HG03066 (cell line): ENCODE measurements around the gene HOTAIR.

Experiments
- ATAC-seq: cut with Tn5 transposase; IDR thresholded peaks from one replicate; pipeline ENCODE4 v1.9.1; 2021; ENCODE audit warnings: low read depth; ENCODE audit not compliant: unreplicated experiment

HOTAIR gene

DNA sequence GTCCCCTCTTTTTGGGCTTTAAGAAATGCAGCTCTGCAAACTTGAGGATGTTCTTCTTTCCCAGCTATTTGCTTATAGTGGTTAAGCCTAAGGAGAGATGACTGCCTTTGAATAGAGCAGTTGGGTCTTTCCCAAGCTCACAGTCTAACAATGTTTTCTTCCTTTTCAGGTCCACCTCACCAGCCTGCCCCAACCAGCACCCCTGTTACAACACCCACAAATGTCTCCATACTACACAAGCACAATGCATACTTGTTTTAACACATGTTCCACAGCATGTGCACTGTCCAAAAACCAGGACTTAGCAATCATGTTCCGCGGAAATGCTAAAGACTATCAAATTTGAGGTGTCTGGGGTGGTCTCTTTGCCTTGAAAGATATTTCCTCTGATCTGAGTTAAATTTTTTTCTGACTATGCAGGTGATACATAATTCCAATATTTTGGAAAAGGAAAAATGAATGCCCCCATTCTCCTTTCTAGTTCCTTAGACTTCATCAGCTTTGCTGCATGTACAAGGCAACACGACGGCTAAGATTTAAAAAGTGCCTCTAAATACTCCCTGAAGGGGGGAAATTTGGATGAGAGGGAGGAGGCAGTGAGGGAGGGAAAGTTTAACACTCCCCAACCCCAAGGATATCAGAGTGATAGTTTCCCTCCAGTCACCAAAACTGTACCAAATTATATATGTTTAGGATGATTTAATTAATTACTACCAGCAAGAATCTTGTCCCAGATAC lies 42.7 kb downstream of the HOTAIR start:
- ATAC-seq = no peak

DNA sequence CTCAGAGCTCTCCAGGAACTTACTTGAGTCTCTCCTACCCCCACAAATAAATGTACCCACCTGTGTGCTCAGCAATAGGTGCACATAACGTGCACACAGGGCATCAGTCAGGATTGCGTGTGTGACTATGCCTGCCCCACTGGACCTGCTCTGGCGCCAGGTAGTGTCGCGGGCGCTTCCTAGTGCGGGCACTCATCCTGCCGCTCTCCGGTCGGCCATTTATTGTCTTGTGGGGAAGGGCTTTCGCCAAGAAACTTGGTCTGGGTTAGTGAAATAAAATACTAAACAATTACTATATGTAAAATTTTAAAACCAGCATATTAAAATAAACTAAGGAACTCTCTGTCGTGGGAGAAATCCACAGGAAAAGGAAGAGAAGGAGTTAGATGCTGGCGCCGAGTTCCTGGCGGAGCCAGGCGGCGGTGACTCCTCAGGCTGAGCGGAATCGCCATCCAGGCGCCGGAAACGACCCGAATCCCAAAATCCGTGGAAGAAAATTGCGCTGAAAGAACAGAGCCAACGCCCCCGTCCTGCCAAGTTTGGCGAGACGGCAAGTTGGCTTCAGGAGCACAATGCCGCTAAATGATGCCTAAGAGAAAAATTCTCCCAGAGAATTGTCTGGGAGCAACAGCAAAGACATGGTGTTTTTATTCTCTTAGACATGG lies 44.0 kb downstream of the HOTAIR start:
- ATAC-seq = no peak

DNA sequence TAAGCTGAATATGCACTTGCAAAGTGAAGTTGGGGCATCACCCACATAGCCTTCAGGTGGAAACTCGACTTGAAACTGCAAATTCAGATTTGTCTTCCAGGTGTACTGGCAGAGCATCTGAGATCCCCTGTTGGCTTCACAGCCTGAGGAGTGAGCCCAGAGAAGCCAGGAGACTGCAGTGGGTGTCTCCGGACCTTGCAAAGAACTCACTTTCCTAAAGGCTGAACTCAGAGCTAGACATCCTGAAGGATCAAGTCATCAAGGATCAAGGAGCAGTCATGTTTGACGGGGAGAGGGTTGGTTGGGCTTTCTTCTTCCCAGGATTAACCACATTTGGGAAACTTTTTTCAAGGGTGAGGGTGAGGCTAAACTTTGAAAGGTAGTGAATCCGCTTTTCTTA lies 45.2 kb downstream of the HOTAIR start:
- no peak for ATAC-seq

DNA sequence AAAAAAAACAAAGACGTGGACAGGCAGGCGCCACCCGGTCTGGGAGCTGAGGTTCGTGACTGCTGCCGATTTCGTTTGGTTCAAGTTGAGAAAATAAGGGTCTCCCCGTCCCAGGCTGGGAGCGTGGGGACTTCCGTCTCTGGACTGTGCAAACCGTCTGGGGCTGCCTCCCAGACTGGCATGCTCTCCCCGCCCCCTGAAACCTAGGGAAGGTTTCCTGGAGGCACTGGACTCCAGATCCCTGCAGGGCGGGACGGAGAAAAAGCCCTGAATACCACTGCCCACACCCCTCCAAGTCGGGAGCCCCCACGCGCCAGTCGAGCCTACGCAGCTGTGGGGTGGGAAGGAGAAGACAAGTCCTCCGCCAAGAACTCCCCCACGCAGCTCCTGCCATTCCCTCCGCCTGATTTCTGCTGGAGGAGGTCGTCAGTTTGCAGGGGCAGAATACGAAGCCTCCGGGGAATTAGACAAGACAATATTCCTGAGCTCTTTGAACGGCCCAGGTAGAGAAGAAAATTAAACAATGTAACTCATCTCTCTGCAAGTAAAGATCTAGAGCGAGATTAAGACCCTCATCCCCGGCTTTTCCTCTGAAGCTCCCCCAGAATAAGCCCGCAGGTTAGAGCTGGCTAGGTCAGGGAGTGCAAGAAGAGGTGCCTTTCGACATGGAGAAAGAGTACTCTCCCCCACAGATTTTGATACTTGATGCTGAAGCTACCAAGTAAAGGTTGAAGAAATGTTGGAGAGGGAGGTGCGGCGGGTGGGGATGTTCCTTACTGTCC lies 46.5 kb downstream of the HOTAIR start:
- ATAC-seq = no peak

DNA sequence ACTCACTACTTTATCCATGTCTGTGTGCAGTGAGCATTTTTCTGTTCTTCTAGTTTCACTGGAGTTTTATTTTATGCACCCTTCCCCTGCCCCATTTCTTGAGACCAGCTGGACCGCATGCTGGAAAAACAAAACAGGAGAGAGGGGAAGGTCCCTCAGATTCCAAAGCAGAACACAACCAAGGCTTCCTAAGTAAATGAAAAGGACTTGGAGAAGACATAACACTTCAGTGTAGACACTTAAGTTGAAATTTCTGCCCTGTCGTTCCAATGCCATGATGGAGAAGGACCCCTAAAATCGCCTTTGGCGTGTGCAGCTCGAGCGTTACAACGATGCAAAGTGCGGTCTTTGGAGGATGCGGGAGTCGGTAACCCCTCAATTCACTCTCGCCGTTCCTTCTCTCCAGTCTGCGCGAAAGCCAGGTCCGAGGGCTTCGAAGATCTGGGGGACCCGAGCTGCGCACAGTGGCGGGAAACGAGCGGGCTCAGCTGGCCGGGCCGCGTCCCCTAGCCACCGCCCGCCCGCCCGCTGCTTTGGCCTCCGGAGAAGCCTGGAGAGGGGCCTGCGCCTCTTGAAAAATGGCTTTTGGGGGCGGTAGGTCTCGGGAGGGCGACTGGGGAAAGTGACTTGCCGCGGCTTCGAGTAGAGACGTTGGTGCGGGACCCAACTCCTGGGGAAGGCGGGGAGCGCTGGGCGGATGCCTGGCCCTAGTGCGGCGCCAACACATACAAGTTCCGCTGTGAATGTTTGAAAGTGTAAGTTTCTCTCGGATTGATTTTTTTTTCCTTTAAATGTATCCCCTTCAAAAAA lies 47.3 kb downstream of the HOTAIR start:
- no peak for ATAC-seq

DNA sequence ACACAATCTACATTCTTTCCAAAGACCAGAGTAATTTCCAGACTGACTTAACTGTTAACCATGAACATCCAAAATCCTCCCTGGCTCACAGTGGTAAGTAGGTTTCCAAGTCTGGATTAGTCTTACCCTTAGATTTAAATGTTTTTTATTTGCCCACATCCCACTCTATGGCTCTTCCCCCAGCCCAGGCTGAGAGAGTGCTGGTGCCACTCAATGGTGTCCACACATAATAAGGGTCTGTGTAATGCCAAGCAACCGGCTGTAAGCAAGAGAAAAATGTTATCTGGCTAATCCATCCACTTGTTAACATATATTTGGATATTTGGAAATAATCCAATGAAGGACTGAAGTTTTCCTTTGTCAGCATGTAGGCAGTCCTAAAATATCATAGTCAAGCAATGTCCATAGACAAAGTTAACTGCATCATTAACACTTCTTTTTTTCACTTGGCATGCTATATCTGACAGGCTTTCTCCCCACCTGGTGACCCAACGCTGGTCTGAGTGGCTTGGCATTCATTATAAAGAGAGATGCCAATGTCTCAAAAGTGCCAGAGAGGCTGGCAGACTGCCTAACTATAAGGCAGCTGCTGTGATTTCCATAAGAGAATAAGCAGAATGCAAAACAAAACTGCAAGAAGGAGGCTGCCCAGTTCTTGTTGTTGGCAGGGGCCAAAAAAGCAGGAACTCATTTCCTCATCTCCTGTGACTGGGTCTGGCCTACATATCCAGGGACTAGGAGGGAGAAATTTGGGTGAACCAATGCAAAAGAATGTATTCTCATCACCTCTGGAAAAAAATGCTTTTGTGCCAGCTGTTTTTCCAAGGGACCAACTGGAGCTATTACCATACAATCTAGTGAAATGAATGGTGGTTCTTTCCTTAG lies 50.0 kb downstream of the HOTAIR start:
- no peak for ATAC-seq

DNA sequence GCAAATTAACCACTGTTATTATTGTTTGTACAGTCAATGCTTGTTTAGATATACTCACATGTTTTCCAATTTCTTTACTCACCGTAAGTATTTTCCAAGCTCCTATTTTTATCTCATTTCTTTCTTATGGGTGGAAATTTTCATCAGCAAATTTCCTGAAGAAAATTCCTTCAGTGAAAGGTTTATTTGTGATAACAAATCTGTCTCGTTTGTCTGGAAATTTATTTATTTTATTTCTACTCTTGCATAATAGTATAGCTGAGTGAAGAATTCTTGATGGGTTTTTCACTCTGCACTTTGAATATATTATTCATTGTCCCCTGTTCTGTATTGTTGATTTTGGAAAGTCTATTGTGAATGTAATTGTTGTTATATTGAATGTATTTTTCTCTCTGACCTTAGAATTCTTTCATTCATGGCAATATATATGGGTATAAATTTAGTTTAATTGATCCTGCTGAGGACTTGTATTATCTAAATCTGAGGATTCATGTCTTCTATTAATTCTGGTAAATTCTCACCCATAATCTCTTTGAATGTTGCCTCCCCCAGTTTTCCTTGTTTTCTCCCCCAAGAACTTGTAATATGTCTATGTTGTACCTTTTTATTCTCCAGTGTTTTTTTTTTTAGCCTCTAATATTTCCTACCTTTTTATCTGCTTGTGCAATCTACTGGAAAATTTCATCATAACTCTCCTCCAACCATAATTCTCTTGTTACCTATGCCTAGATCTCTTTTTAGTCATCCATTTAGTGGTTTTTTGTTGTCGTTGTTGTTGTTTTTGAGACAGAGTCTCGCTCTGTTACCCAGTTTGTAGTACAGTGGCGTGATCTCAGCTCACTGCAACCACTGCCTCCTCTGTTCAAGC lies 57.7 kb downstream of the HOTAIR start:
- ATAC-seq = no peak
